Vagina (tissue), 2 donors: ENCODE measurements around the gene MX2. TPM values are rescaled to one million over a fixed set of nuclear protein-coding genes. Genes with fewer than 3 reads are reported as not detected.

ENCODE experiments used
- DNase-seq, 2 donors: peaks; one replicate each; pipeline ENCODE4 v3.0.0-alpha.2; 2017; ENCODE audit errors: extremely low spot score in 2 of 2
- H3K27ac ChIP-seq: fragments of 200-600 bp; sonication (generic); one replicate; pipeline ENCODE4 v1.5.1; 2019
- H3K27me3 ChIP-seq: fragments of 200-600 bp; sonication (generic); one replicate; pipeline ENCODE4 v1.5.1; 2019
- H3K36me3 ChIP-seq, 2 donors: fragments of 200-600 bp; sonication (generic); one replicate each; pipeline ENCODE4 v1.5.1; 2017 to 2019
- H3K4me1 ChIP-seq: fragments of 200-600 bp; sonication (generic); one replicate; pipeline ENCODE4 v1.5.1; 2019
- H3K4me3 ChIP-seq, 2 donors: fragments of 200-600 bp; sonication (generic); 1 replicate in 1 of 2; 2 replicates in 1 of 2; pipeline ENCODE4 v1.5.1; 2016 to 2019
- H3K9me3 ChIP-seq: fragments of 200-600 bp; sonication (generic); one replicate; pipeline ENCODE4 v1.5.1; 2019
- POLR2A ChIP-seq, 2 donors: fragments of 450-650 bp; IDR thresholded peaks; one replicate each; pipeline ENCODE4 v1.6.1; 2017; ENCODE audit warnings: antibody characterized with exemption in 2 of 2, mild to moderate bottlenecking in 2 of 2, moderate library complexity in 2 of 2
- POLR2AphosphoS5 ChIP-seq, 2 donors: sonication (generic); formaldehyde crosslinking; IDR thresholded peaks; one replicate each; pipeline ENCODE4 v1.9.0; 2017; ENCODE audit warnings: antibody characterized with exemption in 2 of 2, mild to moderate bottlenecking in 2 of 2, low read depth in 1 of 2; ENCODE audit not compliant: insufficient read depth in 1 of 2
- intact Hi-C: fragments of 100-400 bp; cut with DNase I; formaldehyde crosslinking; loops from one replicate; pipeline ENCODE4 v1.15.1; 2023
- total RNA-seq: library from RNA; depleted of rRNA; stranded (reverse); fragments of >200 nt; gene quantifications from one replicate; pipeline ENCODE4 v1.2.3, GENCODE V29; 2016
- TF ChIP-seq, protein P1 (sequence below), 3 experiments: fragments of 450-650 bp in 2 of 3; fragments of 200-600 bp in 1 of 3; sonication (generic) in 1 of 3; IDR thresholded peaks; one replicate each; pipeline ENCODE4 v1.5.1; 2017 to 2019; ENCODE audit warnings: antibody characterized with exemption in 3 of 3, mild to moderate bottlenecking in 2 of 3, moderate library complexity in 2 of 3

Gene MX2
- total RNA-seq, 1 donor from 2014 or later, result 13.5 TPM

GRCh38 chr21:41446586-41446985, 84.8 kb downstream of the MX2 start:
- TF ChIP-seq, protein P1, sequence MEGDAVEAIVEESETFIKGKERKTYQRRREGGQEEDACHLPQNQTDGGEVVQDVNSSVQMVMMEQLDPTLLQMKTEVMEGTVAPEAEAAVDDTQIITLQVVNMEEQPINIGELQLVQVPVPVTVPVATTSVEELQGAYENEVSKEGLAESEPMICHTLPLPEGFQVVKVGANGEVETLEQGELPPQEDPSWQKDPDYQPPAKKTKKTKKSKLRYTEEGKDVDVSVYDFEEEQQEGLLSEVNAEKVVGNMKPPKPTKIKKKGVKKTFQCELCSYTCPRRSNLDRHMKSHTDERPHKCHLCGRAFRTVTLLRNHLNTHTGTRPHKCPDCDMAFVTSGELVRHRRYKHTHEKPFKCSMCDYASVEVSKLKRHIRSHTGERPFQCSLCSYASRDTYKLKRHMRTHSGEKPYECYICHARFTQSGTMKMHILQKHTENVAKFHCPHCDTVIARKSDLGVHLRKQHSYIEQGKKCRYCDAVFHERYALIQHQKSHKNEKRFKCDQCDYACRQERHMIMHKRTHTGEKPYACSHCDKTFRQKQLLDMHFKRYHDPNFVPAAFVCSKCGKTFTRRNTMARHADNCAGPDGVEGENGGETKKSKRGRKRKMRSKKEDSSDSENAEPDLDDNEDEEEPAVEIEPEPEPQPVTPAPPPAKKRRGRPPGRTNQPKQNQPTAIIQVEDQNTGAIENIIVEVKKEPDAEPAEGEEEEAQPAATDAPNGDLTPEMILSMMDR (IDR thresholded peaks at IDR 0.05), result no peak
- TF ChIP-seq POLR2A (IDR thresholded peaks at IDR 0.05), result no peak
- no peak for TF ChIP-seq POLR2AphosphoS5 (IDR thresholded peaks at IDR 0.05; ENCODE audit: insufficient read depth in 1 of 2, low read depth in 1 of 2)
- Histone ChIP-seq H3K9me3 (no peaks in the 10 kb centered on the region), H3K27me3 (no peaks in the 10 kb centered on the region), H3K36me3 (peaks cover 0 to 66% of the 10 kb centered on the region in 2 donors), H3K27ac (no peak overlapping the region), H3K4me3 (no peak overlapping the region), H3K4me1 (no peaks in the 10 kb centered on the region)
- DNase-seq, result no peak
- intact Hi-C loops, result no loop called here

GRCh38 chr21:41447356-41447755, 85.5 kb downstream of the MX2 start:
- Histone ChIP-seq H3K27ac (no peak overlapping the region), H3K9me3 (no peaks in the 10 kb centered on the region), H3K4me3 (no peak overlapping the region), H3K4me1 (no peaks in the 10 kb centered on the region), H3K36me3 (peaks cover 0 to 63% of the 10 kb centered on the region in 2 donors), H3K27me3 (no peaks in the 10 kb centered on the region)
- TF ChIP-seq, protein P1 (IDR thresholded peaks at IDR 0.05), result no peak
- TF ChIP-seq POLR2A (IDR thresholded peaks at IDR 0.05), result no peak
- no peak for TF ChIP-seq POLR2AphosphoS5 (IDR thresholded peaks at IDR 0.05; ENCODE audit: insufficient read depth in 1 of 2, low read depth in 1 of 2)
- no peak for DNase-seq
- intact Hi-C loops, result no loop called here

GRCh38 chr21:41449613-41450012, 87.8 kb downstream of the MX2 start:
- TF ChIP-seq POLR2AphosphoS5 (IDR thresholded peaks at IDR 0.05; ENCODE audit: insufficient read depth in 1 of 2, low read depth in 1 of 2) (no peak), POLR2A (IDR thresholded peaks at IDR 0.05) (no peak)
- TF ChIP-seq, protein P1 (IDR thresholded peaks at IDR 0.05), result no peak
- no peak for DNase-seq
- no peak overlapping the region for H3K27ac ChIP-seq
- no peak overlapping the region for H3K4me3 ChIP-seq
- intact Hi-C loops, result no loop called here
- H3K4me1 ChIP-seq, result no peaks in the 10 kb centered on the region
- peaks cover 0 to 41% of the 10 kb centered on the region in 2 donors for H3K36me3 ChIP-seq
- no peaks in the 10 kb centered on the region for H3K27me3 ChIP-seq
- no peaks in the 10 kb centered on the region for H3K9me3 ChIP-seq

DNA sequence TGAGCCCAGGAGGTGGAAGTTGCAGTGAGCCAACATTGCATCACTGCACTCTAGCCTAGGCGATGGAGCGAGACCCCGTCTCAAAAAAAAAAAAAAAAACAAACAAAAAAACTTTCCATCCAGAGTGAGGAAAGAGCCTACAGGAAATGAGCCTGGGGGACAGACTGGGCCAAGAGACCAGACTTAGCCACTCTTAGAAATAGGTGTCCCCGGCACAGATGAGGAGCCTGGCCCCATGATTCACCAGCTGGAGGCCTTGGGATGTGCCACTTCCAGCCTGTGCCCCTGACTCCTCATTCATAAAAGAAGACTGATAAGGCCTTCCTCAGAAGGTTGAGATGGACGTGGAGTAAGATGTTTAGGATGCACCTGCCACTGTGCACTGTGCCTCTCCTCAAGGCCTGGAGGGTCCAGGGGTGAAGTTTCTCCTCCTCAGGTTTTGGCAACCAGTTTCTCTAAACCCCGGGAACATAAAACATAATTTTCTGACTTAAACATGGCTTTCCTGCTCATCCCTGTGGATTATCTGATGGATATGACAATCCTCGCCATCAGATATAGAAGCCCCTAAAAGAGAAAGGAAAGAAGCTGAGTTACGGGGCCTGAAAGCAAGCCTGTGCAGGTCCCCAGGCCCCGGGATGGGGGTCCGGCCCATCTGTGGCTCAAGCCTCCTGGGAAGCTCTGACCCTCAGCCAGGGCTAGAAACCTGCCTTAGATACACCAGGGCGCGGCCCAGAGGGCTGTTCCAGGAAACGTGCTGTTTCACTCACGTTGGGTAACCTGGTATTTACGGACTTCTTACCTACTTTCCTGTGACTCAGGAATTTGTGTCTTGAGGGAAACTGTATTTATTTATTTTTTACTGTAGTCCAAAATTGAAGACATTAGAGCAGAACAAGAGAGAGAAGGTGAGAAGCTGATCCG, 90.2 kb downstream of the MX2 start:
- no peaks in the 10 kb centered on the region for H3K27me3 ChIP-seq
- H3K36me3 ChIP-seq, result peaks cover 0 to 22% of the 10 kb centered on the region in 2 donors
- no peak overlapping the region for H3K27ac ChIP-seq
- H3K4me3 ChIP-seq, result no peak overlapping the region
- no peaks in the 10 kb centered on the region for H3K9me3 ChIP-seq
- DNase-seq, result no peak
- H3K4me1 ChIP-seq, result no peaks in the 10 kb centered on the region
- intact Hi-C loops, result no loop called here
- TF ChIP-seq, protein P1 (IDR thresholded peaks at IDR 0.05), result no peak
- no peak for TF ChIP-seq POLR2A (IDR thresholded peaks at IDR 0.05)
- TF ChIP-seq POLR2AphosphoS5 (IDR thresholded peaks at IDR 0.05; ENCODE audit: insufficient read depth in 1 of 2, low read depth in 1 of 2), result no peak

DNA sequence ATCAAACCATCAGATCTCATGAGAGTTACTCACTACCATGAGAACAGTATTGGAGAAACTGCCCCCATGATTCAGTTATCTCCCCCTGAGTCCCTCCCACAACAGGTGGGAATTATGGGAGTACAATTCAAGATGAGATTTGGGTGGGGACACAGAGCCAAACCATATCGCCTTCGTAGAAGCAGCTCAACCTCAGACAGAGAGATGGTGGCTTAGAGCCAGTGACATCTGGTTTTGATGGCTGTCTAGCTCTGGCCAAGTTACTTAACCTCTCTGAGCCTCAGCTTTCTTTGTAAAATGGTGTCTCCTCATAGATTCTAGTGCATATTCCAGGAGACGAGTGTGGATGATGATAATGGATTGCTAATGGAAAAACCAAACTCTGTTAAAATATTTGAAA, 91.4 kb downstream of the MX2 start:
- no peaks in the 10 kb centered on the region for H3K9me3 ChIP-seq
- no peak for DNase-seq
- peaks cover 0 to 18% of the 10 kb centered on the region in 2 donors for H3K36me3 ChIP-seq
- intact Hi-C loops, result no loop called here
- no peak overlapping the region for H3K4me3 ChIP-seq
- TF ChIP-seq, protein P1 (IDR thresholded peaks at IDR 0.05), result no peak
- TF ChIP-seq POLR2A (IDR thresholded peaks at IDR 0.05) (no peak), POLR2AphosphoS5 (IDR thresholded peaks at IDR 0.05; ENCODE audit: insufficient read depth in 1 of 2, low read depth in 1 of 2) (no peak)
- no peak overlapping the region for H3K27ac ChIP-seq
- no peaks in the 10 kb centered on the region for H3K27me3 ChIP-seq
- H3K4me1 ChIP-seq, result no peaks in the 10 kb centered on the region
